ENCODE measurements around the gene C1orf232.
A peak's percentile ranks its signal among the peaks of the same experiment; 100 is the strongest.

C1orf232 gene

DNA sequence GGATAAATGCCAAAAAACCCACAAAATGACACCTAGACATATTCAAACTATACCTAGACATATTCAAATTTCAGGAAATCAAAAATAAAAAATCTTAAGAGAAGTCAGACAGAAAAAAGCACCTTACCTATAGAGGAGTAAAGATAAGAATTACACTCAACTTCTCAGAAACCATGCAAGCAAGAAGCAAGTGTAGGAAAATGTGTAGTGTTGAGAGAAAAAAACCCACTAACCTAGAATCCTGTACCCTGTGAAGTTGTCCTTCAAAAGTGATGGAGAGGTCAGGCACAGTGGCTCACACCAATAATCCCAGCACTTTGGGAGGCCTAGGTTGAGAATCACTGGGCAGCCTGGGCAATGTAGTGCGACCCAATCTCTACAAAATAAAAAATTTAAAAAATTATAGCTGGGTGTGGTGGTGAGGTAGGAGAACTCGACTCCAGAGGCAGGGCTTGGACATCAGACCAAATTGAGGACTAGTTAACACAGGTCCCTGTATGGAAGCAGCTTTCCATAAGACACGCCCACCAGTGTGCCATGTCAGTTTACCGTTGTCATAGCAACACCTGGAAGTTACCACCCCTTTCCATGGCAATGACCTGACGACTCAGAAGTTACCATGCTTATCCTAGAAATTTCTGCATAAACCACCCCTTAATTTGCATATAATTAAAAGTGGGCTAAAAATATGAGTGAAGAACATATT is 36.5 kb downstream of the C1orf232 start:
- in situ Hi-C loops (cut with MboI; ENCODE audit: low sequenced_read_pairs, unreplicated experiment) = no loop called here
- TF ChIP-seq, protein P1, sequence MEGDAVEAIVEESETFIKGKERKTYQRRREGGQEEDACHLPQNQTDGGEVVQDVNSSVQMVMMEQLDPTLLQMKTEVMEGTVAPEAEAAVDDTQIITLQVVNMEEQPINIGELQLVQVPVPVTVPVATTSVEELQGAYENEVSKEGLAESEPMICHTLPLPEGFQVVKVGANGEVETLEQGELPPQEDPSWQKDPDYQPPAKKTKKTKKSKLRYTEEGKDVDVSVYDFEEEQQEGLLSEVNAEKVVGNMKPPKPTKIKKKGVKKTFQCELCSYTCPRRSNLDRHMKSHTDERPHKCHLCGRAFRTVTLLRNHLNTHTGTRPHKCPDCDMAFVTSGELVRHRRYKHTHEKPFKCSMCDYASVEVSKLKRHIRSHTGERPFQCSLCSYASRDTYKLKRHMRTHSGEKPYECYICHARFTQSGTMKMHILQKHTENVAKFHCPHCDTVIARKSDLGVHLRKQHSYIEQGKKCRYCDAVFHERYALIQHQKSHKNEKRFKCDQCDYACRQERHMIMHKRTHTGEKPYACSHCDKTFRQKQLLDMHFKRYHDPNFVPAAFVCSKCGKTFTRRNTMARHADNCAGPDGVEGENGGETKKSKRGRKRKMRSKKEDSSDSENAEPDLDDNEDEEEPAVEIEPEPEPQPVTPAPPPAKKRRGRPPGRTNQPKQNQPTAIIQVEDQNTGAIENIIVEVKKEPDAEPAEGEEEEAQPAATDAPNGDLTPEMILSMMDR (IDR thresholded peaks at IDR 0.05; ENCODE audit: borderline replicate concordance, control extremely low read depth, extremely low read depth, insufficient read depth, missing control alignments) = no peak
- DNase-seq (ENCODE audit: low spot score) = no peak

DNA sequence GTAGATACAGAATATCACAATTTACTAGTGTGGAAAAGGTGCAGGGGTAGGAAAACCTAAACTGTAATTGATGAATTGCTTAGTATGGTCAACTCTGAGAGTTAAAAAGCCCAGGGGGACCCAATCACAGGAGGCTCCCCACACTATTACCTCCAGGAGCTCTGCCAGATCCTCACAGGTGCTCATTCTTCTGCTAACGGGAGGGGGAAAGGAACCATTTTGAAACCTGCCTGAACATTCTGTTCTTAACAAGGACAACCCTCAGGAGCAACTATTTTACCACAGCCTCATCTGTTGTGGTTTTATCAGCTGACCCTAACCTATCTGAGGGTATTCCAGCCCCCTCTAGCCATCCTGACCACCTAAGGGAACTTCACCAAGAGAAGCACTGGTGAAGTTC is 38.1 kb downstream of the C1orf232 start:
- in situ Hi-C loops (cut with MboI; ENCODE audit: low sequenced_read_pairs, unreplicated experiment) = no loop called here
- DNase-seq (ENCODE audit: low spot score) = no peak
- TF ChIP-seq, protein P1 (IDR thresholded peaks at IDR 0.05; ENCODE audit: borderline replicate concordance, control extremely low read depth, extremely low read depth, insufficient read depth, missing control alignments) = no peak

DNA sequence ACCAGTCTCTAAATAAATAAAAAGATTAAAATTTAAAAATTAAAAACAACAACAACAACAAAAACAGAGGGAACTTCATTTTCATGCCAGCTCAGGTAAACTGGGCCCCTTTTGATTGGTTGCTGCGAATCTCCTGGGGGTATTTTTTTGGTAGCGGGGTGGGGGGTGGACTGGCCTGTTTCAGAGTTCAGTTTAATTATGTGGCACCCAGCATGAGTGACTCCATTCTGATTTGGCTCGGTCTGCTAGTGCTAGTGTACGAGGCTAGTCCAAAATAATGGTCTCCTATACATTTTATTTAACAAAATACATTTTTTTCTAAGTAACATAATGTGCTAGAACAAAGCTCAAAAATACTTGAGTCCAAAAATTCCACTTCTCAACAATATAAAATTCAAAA is 39.0 kb downstream of the C1orf232 start:
- TF ChIP-seq, protein P1 (IDR thresholded peaks at IDR 0.05; ENCODE audit: borderline replicate concordance, control extremely low read depth, extremely low read depth, insufficient read depth, missing control alignments) = no peak
- no peak for DNase-seq (ENCODE audit: low spot score)
- in situ Hi-C loops (cut with MboI; ENCODE audit: low sequenced_read_pairs, unreplicated experiment) = no loop called here

DNA sequence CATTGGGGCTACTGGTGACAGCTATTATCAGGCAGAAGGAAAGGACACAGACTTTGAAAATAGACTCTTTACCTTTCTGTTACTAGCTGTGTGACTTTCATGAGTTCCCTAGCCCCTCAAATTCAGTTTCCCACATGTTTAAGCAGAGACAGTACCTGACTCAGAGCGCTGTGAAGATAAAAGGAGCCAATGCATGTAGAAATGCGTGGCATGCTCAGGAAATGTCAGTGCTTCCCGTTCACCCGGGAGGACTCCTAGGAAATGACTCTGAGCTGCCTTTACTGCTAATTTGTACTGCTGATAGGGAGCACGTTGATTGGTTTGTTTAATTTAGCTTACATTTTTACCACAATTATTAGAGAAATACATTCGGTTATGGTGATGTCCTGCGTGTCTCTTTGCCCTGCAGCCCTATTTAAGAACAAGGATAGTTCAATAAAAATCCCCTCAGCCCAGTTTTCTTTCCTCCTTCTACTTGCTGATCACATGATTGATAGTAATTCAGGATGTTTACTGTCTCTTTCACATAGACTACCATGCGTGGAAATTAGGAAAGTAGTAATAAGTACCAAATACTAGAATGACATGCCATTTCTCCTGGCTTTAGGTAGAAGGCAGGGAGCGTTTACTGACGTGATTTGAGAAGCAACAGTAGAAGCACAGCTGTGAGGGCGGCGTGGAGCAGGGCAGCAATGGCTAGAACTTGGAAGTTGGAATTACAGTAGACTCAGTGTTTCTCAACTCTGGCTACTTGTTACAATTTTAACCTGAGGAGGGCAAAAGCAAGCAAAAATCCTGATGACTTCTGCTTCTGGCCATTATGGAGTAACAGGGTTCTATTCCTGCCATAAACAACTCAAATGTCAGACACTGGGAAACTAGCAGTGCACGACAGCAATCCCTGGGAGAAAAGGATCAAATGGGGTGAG is 41.3 kb downstream of the C1orf232 start:
- no peak for DNase-seq (ENCODE audit: low spot score)
- TF ChIP-seq, protein P1 (IDR thresholded peaks at IDR 0.05; ENCODE audit: borderline replicate concordance, control extremely low read depth, extremely low read depth, insufficient read depth, missing control alignments) = no peak
- in situ Hi-C loops (cut with MboI; ENCODE audit: low sequenced_read_pairs, unreplicated experiment) = no loop called here

DNA sequence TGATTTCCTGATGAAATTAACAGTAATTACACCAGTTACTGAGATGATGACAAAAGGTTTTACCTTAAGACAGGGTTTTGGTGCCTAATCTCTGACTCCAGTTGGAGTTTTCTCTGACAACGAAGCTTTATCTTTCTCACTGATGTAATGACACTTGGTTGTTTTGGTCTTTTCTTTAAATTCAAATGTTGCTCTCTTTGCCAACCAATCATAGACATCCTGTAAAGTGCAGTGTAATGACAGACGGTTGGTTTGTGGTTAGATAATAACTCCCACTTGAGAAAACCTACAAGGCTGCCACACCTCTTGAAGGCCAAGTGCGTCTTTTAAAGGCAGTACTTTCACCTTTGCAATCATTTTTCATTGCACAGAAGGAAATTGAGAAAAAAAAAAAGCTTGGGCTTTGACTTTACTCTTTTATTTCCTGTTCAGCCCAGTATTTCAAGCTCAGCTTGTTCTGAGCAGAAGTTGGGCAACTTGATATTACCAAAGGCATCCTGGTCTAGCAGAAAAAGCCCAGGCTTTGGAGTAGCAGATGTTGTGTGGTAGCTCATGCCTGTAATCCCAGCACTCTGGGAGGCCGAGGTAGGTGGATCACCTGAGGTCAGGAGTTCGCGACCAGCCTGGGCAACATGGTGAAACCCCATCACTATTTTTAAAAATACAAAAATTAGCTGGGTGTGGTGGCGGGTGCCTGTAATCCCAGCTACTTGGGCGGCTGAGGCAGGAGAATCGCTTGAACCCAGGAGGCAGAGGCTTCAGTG is 42.3 kb downstream of the C1orf232 start:
- TF ChIP-seq, protein P1 (IDR thresholded peaks at IDR 0.05; ENCODE audit: borderline replicate concordance, control extremely low read depth, extremely low read depth, insufficient read depth, missing control alignments) = no peak
- in situ Hi-C loops (cut with MboI; ENCODE audit: low sequenced_read_pairs, unreplicated experiment) = no loop called here
- peak; percentile 73 for DNase-seq (ENCODE audit: low spot score)

DNA sequence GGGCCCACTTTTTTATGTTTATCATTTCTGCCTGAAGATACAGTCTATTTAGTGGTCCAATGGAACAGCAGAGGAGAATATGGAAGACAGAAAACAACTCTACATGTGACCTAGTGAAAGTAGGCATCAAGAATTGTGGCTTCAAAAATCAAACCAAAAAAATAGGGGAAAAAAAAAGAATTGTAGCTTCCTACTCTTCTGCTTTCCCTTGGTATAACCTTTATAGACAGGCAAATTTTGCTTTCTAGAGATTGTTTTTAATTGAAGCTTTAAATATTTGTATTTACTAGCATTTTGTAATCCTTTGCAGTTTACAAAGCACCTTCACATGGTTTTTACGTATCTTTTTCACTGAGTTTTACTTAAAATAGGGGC is 42.8 kb downstream of the C1orf232 start:
- in situ Hi-C loops (cut with MboI; ENCODE audit: low sequenced_read_pairs, unreplicated experiment) = no loop called here
- TF ChIP-seq, protein P1 (IDR thresholded peaks at IDR 0.05; ENCODE audit: borderline replicate concordance, control extremely low read depth, extremely low read depth, insufficient read depth, missing control alignments) = no peak

More for the DNA sequence above, 42.8 kb downstream of the C1orf232 start:
- no peak for DNase-seq (ENCODE audit: low spot score)
